GM12864 (cell line): ENCODE data around the gene TOX2.

Experiments
- DNase-seq: peaks from one replicate; pipeline ENCODE4 v3.0.0-alpha.2; 2011; ENCODE audit warnings: low read depth
- H3K4me3 ChIP-seq: 2 replicates; pipeline ENCODE4 v1.5.1; 2011; ENCODE audit warnings: mild to moderate bottlenecking, low read depth, low read length, control low read depth
- TF ChIP-seq, protein P1 (sequence below): IDR thresholded peaks from 2 replicates; pipeline ENCODE4 v1.5.1; 2011; ENCODE audit warnings: low read depth, mild to moderate bottlenecking, moderate library complexity, low read length, control low read depth, inconsistent platforms; ENCODE audit errors: missing control alignments

TOX2 gene

DNA sequence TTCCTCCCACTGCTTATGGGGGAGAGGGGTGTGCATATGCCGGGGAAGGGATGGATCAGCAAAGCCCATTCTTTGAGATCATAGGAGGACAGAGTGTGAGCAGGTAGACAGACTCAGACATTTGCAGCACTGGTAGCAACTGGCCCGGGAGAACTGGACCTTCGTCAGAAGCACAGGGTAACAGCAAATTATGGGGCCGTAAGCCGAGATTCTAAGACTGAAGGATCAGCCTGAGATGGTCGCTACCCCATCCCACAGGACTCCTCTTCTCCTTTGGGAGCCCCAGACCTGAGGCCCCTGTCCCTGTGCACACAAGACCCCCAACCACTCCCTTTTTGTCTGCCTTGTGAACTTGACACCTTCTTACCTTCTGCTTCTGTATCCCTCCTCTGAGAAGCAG is 106.5 kb downstream of the TOX2 start:
- TF ChIP-seq, protein P1, sequence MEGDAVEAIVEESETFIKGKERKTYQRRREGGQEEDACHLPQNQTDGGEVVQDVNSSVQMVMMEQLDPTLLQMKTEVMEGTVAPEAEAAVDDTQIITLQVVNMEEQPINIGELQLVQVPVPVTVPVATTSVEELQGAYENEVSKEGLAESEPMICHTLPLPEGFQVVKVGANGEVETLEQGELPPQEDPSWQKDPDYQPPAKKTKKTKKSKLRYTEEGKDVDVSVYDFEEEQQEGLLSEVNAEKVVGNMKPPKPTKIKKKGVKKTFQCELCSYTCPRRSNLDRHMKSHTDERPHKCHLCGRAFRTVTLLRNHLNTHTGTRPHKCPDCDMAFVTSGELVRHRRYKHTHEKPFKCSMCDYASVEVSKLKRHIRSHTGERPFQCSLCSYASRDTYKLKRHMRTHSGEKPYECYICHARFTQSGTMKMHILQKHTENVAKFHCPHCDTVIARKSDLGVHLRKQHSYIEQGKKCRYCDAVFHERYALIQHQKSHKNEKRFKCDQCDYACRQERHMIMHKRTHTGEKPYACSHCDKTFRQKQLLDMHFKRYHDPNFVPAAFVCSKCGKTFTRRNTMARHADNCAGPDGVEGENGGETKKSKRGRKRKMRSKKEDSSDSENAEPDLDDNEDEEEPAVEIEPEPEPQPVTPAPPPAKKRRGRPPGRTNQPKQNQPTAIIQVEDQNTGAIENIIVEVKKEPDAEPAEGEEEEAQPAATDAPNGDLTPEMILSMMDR: no peak
- no peak overlapping the region for H3K4me3 ChIP-seq
- DNase-seq: no peak

DNA sequence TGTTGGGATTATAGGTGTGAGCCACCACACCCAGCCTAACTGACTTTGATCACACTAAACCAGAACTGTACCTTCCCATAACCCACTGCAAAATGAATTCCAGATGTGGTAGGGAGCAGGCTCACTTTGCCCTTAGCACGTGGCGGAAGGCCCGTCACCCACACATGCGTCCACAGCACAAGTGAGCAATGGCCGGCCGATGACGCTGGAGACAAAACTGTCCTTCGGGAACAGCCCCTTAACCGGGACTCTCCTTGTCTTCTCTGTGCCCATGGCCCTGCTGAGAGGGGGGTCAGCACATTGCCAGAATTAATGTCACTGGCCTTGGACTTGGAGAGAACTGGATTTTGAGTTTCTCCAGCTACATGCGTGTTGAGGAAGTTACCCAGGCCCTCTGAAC is 107.2 kb downstream of the TOX2 start:
- TF ChIP-seq, protein P1: no peak
- no peak overlapping the region for H3K4me3 ChIP-seq
- DNase-seq: no peak

DNA sequence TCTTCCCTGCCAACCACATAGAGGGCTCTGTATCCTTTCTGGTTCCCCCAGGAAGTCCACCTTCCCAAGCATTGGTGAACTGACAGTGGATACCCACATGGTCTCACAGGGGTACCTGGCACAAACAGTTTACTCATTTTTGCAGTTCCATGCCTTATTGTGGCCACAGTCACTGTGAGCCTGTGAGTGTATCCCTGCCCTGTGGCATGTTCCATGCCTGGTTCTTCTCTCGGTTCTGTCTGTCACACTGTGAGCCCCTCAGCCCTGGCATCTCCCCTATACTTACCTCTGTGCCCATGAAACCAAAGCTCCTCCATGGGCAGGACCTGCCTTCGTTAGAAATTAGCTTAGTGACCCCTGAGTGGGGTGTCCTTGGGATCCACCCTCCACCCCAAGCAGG is 107.8 kb downstream of the TOX2 start:
- TF ChIP-seq, protein P1: no peak
- DNase-seq: no peak
- no peak overlapping the region for H3K4me3 ChIP-seq

DNA sequence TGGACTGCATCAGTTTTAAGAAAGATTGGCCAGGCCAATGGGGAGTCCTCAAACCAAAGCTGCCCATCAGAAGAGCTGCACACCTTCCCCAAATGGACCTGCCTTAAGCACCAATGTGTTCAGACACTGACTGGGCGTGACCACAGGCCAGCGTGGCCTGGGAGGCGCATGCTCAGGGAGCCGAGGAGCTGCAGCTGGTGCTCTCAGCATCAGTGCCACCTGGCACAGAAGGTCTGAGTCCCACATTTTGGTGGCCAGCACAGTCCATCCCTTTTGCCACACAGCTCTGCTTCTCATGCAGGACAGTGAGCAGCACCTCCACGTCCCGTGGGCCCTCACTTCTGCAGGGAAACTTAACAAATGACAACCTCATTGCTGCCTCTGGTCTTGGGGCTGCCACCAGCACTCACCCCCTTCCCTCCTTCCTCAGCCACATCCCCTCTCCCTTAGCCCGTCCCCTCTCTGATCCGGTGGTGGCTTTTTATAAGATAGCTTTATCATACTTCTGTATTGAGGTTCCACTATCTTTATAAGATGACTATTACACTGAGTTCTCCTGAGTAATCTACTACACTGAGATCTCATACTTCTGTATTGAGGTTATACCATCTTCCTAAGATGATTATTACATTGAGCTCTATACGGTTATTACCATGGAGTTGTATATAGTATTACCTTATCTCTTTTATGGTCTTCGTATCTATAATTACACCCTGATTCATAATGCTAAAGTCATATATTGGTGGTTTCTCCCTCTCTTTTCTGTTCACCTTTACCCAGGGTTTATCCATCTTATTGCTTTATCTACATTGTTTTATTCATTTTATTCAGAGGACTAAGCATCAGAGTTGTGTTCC is 109.1 kb downstream of the TOX2 start:
- no peak overlapping the region for H3K4me3 ChIP-seq
- TF ChIP-seq, protein P1: no peak
- no peak for DNase-seq

DNA sequence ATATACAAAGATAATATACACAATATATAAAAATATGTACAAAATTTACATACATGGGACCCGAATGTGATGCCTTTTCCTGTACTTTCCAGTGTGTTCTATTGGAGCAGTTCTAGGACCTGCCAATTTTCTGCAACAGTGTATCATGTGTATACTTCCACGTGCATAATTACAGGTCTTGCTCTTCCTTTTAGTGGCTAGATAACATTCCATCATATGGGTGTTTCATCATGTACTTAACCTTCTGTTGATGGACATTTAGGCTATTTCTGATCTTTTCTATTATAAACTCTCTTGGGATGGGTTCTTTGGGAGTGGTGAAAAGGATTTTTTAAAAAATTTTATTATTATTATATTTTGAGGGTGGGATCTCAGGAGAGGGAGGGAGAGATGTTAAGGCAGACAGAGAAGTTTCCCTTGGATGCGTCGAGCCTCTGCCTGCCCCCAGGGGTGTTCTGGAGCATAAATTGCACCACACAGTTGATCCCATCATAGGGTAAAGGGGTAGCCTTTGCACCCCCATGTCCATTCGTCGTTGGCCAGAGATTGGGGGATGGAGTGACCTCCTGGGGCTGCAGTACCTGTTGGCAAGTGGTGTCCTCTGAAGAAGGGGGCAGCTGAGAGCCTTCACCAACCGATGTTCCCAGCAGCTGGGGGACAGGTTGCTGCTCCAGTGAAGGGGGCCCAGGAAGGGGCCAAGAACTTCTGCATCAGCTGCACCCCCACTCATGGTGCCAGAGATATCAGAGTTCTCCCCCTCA is 110.3 kb downstream of the TOX2 start:
- TF ChIP-seq, protein P1: no peak
- DNase-seq: no peak
- no peak overlapping the region for H3K4me3 ChIP-seq

GRCh38 chr20:44025756-44026155 is 111.1 kb downstream of the TOX2 start:
- no peak overlapping the region for H3K4me3 ChIP-seq
- DNase-seq: no peak
- TF ChIP-seq, protein P1: no peak
